HepG2 (cell line): ENCODE data around the gene NHERF2. TPM values are rescaled to one million over a fixed set of nuclear protein-coding genes. Genes with fewer than 3 reads are reported as not detected.
A peak's percentile ranks its signal among the peaks of the same experiment; 100 is the strongest.

Source experiments
- ATAC-seq: fragments of 200-7000 bp; cut with Tn5 transposase; 3 replicates; pipeline ENCODE4 v1.9.1; 2020; ENCODE audit warnings: mild to moderate bottlenecking, moderate library complexity
- BruUV-seq: library from RNA; stranded (reverse); fragments of 400-500 nt; replicated peaks from 2 replicates; lab custom pipeline; 2021; lab: Mats Ljungman, UMichigan
- CTCF ChIA-PET: fragments of 300-600 bp; formaldehyde crosslinking; extraction: SDS; loops from one replicate; lab custom pipeline; 2021; ENCODE audit warnings: low total read pairs, inconsistent platforms, low intra/inter-chr PET ratio; lab: Yijun Ruan, JAX
- POLR2A ChIA-PET: fragments of 350-600 bp; sonication (Branson Sonifier 250); formaldehyde crosslinking; loops from one replicate; lab custom pipeline; 2020; ENCODE audit warnings: antibody characterized with exemption, inconsistent platforms; lab: Yijun Ruan, JAX
- DNase-seq: peaks from one replicate; pipeline ENCODE4 v3.0.0-alpha.2; 2015; ENCODE audit warnings: low spot score
- FAIRE-seq: peaks from 3 replicates; lab custom pipeline; 2011; peaks lifted over from hg19 to GRCh38; lab: Jason Lieb, UNC
- H2AFZ ChIP-seq: one replicate; pipeline ENCODE4 v1.6.1; 2011; ENCODE audit warnings: low read length, inconsistent platforms
- H3K27ac ChIP-seq: fragments of 300-600 bp; 3 replicates; pipeline ENCODE4 v1.8.0; 2011; ENCODE audit warnings: mixed run types, mild to moderate bottlenecking, mixed read lengths, low read length, inconsistent platforms; ENCODE audit not compliant: insufficient read depth; ENCODE audit errors: extremely low read length
- H3K27me3 ChIP-seq, 2 experiments: fragments of 200-600 bp in 1 of 2; 2 replicates in 1 of 2; 3 replicates in 1 of 2; pipeline versions ENCODE4 v1.6.0 to v1.8.0; 2011; ENCODE audit warnings: low read length in 2 of 2, mild to moderate bottlenecking in 2 of 2, moderate library complexity in 2 of 2, inconsistent platforms in 1 of 2; ENCODE audit not compliant: insufficient read depth in 2 of 2, control insufficient read depth in 1 of 2
- H3K36me3 ChIP-seq, 2 experiments: fragments of 200-600 bp in 1 of 2; replicated peaks in 1 of 2; 2 replicates in 1 of 2; 3 replicates in 1 of 2; pipeline versions ENCODE4 v1.5.1 to v1.8.0; 2011; ENCODE audit warnings: low read length in 2 of 2, inconsistent platforms in 1 of 2; ENCODE audit not compliant: insufficient read depth in 2 of 2, control insufficient read depth in 1 of 2
- H3K4me1 ChIP-seq: 2 replicates; pipeline ENCODE4 v1.5.1; 2012; ENCODE audit warnings: low read length, inconsistent platforms; ENCODE audit not compliant: insufficient read depth
- H3K4me2 ChIP-seq: 2 replicates; pipeline ENCODE4 v1.6.0; 2011; ENCODE audit warnings: low read depth, low read length, inconsistent platforms
- H3K4me3 ChIP-seq, 3 experiments: fragments of 200-600 bp in 1 of 3; sonication (generic), shearing (Covaris generic) in 1 of 3; replicated peaks in 1 of 3; 2 replicates each; pipeline ENCODE4 v1.5.1; 2011 to 2016; ENCODE audit warnings: low read length in 3 of 3, inconsistent platforms in 2 of 3, low read depth in 2 of 3, mild to moderate bottlenecking in 2 of 3, control low read depth in 1 of 3, mixed read lengths in 1 of 3; ENCODE audit not compliant: insufficient read depth in 1 of 3
- H3K79me2 ChIP-seq: one replicate; pipeline ENCODE4 v1.6.1; 2011; ENCODE audit warnings: low read length, inconsistent platforms; ENCODE audit not compliant: insufficient read depth
- H3K9ac ChIP-seq: 2 replicates; pipeline ENCODE4 v1.6.0; 2011; ENCODE audit warnings: mild to moderate bottlenecking, low read depth, low read length, inconsistent platforms; ENCODE audit not compliant: insufficient read depth
- H3K9me3 ChIP-seq: 2 replicates; pipeline ENCODE4 v1.5.1; 2012; ENCODE audit warnings: mild to moderate bottlenecking, low read length
- H4K20me1 ChIP-seq: 2 replicates; pipeline ENCODE4 v1.6.0; 2011; ENCODE audit warnings: inconsistent platforms, mild to moderate bottlenecking, low read length, moderate library complexity; ENCODE audit not compliant: insufficient read depth
- JUND ChIP-seq: sonication (generic); formaldehyde crosslinking; IDR thresholded peaks from 2 replicates; pipeline ENCODE4 v1.8.0; 2022; ENCODE audit warnings: mild to moderate bottlenecking, missing genetic modification reagents
- U2AF2 ChIP-seq: fragments of 200-400 bp; formaldehyde crosslinking; IDR thresholded peaks from 2 replicates; pipeline ENCODE4 v1.6.1; 2017; ENCODE audit warnings: low read depth, mild to moderate bottlenecking, low read length
- ZBTB33 ChIP-seq: sonication (generic); formaldehyde crosslinking; IDR thresholded peaks from 2 replicates; pipeline ENCODE4 v1.4.0; 2020; ENCODE audit warnings: missing genetic modification reagents
- WGBS: methylation state at CpG from one replicate; pipeline ENCODE4 v1.1.6; 2017; ENCODE audit warnings: low lambda C conversion rate; 5-methylcytosine and 5-hydroxymethylcytosine counted together
- in situ Hi-C: cut with HindIII; loops from 2 replicates; pipeline ENCODE4 v1.10.0; 2017; ENCODE audit warnings: low pct_unique_long_range_greater_than_20kb; ENCODE audit not compliant: extremely low pct_ligation_motif_present
- intact Hi-C: fragments of 100-400 bp; cut with micrococcal nuclease; formaldehyde crosslinking; loops from one replicate; pipeline ENCODE4 v1.10.0; 2022; ENCODE audit not compliant: unreplicated experiment
- polyA plus RNA-seq, 8 experiments: library from polyadenylated mRNA; depleted of rRNA in 3 of 8; stranded (reverse) in 7 of 8; unstranded in 1 of 8; fragments of >200 nt; fragmentation: Illumina TruSeq in 4 of 8; extraction: Trizol in 4 of 8; gene quantifications; 2 replicates each; pipeline versions ENCODE4 v1.2.1 to v1.2.3, GENCODE V29; 2011 to 2016; ENCODE audit warnings: low read depth in 4 of 8, missing spikeins in 1 of 8, mixed read lengths in 1 of 8; ENCODE audit not compliant: insufficient read depth in 1 of 8
- total RNA-seq, 5 experiments: library from RNA; depleted of rRNA; stranded (reverse); fragments of >200 nt; fragmentation: Illumina TruSeq; extraction: Trizol; gene quantifications; 2 replicates each; pipeline ENCODE4 v1.2.3, GENCODE V29; 2016; ENCODE audit warnings: low read depth in 1 of 5
- TF ChIP-seq, protein P1 (sequence below): sonication (generic); formaldehyde crosslinking; IDR thresholded peaks from 2 replicates; pipeline ENCODE4 v1.5.1; 2020; ENCODE audit warnings: missing genetic modification reagents, mild to moderate bottlenecking, borderline replicate concordance

The NHERF2 gene
- total and polyA plus RNA-seq, 2 of the 13 experiments (the other 11 are each of a cell fraction or from before 2014, with no cell fraction given), result 23.7 to 39.3 TPM

- H3K36me3 ChIP-seq, result peaks cover 12 to 19% of the 10 kb centered on the region in 2 experiments; a peak in 2 of 5 replicates
- DNase-seq (no peak), FAIRE-seq (no peak), ATAC-seq (no peak)
- WGBS, result 95% methylated on average over 19 of the region's 32 CpGs
- no TSS peak for BruUV-seq
- H3K79me2 ChIP-seq, result no peaks in the 10 kb centered on the region
- no peaks in the 10 kb centered on the region for H3K27me3 ChIP-seq
- H3K4me2 ChIP-seq, result no peak overlapping the region
- H3K9ac ChIP-seq, result no peak overlapping the region
- POLR2A ChIA-PET, result no interaction called here
- CTCF ChIA-PET, result no interaction called here
- no peaks in the 10 kb centered on the region for H3K9me3 ChIP-seq
- H3K4me1 ChIP-seq, result no peaks in the 10 kb centered on the region
- no peak overlapping the region for H2AFZ ChIP-seq
- TF ChIP-seq ZBTB33, result peak; percentile 59
- TF ChIP-seq, protein P1, sequence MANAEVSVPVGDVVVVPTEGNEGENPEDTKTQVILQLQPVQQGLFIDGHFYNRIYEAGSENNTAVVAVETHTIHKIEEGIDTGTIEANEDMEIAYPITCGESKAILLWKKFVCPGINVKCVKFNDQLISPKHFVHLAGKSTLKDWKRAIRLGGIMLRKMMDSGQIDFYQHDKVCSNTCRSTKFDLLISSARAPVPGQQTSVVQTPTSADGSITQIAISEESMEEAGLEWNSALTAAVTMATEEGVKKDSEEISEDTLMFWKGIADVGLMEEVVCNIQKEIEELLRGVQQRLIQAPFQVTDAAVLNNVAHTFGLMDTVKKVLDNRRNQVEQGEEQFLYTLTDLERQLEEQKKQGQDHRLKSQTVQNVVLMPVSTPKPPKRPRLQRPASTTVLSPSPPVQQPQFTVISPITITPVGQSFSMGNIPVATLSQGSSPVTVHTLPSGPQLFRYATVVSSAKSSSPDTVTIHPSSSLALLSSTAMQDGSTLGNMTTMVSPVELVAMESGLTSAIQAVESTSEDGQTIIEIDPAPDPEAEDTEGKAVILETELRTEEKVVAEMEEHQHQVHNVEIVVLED (CRISPR knock-in tag), result no peak
- TF ChIP-seq U2AF2, result no peak
- no peak for TF ChIP-seq JUND (CRISPR knock-in tag)
- no peak overlapping the region for H3K27ac ChIP-seq
- intact Hi-C loops, result no loop called here
- no peaks in the 10 kb centered on the region for H4K20me1 ChIP-seq
- in situ Hi-C loops, result loop anchor here (10.0 kb wide), 1 partner anchor 62 kb away; the partner anchor contains the start of gene RAB26
- H3K4me3 ChIP-seq, result no peak overlapping the region
Measured at GRCh38 chr16:2082171-2082982, 55.7 kb downstream of the NHERF2 start.
